IMR-90 (cell line): ENCODE results near the gene ABL1. TPM values are rescaled to one million over a fixed set of nuclear protein-coding genes. Genes with fewer than 3 reads are reported as not detected.

Source experiments
- ATAC-seq: fragments of 200-7000 bp; cut with Tn5 transposase; 2 replicates; pipeline ENCODE4 v1.9.1; 2020; ENCODE audit warnings: low read depth, mild to moderate bottlenecking, moderate library complexity
- BruUV-seq: library from RNA; stranded (reverse); fragments of 400-500 nt; replicated peaks from 2 replicates; lab custom pipeline; 2021; lab: Mats Ljungman, UMichigan
- CTCF ChIA-PET: fragments of 300-600 bp; formaldehyde crosslinking; extraction: SDS; loops from one replicate; lab custom pipeline; 2021; ENCODE audit warnings: antibody characterized with exemption; lab: Yijun Ruan, JAX
- POLR2A ChIA-PET: fragments of 300-600 bp; sonication (Branson Sonifier 250); formaldehyde crosslinking; loops from one replicate; lab custom pipeline; 2022; ENCODE audit warnings: antibody characterized with exemption; ENCODE audit not compliant: unreplicated experiment; lab: Charles Lee
- DNase-seq: peaks from one replicate; pipeline ENCODE4 v3.0.0; 2013
- H2AFZ ChIP-seq: replicated peaks from 2 replicates; pipeline ENCODE3; 2013; ENCODE audit warnings: low read length, mild to moderate bottlenecking; ENCODE audit not compliant: poor library complexity
- H2AK5ac ChIP-seq: 2 replicates; pipeline ENCODE4 v1.6.1; 2013; ENCODE audit warnings: low read depth, low read length, inconsistent platforms
- H2AK9ac ChIP-seq: replicated peaks from 2 replicates; pipeline ENCODE3; 2013; ENCODE audit warnings: mild to moderate bottlenecking, low read depth, low read length, moderate library complexity; ENCODE audit not compliant: poor library complexity
- H2BK120ac ChIP-seq: 2 replicates; pipeline ENCODE4 v1.6.1; 2013; ENCODE audit warnings: low read depth, low read length, inconsistent platforms
- H2BK15ac ChIP-seq: 3 replicates; pipeline ENCODE4 v1.6.1; 2013; ENCODE audit warnings: low read depth, low read length, inconsistent platforms
- H2BK20ac ChIP-seq: 2 replicates; pipeline ENCODE4 v1.6.1; 2013; ENCODE audit warnings: low read depth, mild to moderate bottlenecking, inconsistent platforms, low read length, moderate library complexity
- H2BK5ac ChIP-seq: 2 replicates; pipeline ENCODE4 v1.6.1; 2013; ENCODE audit warnings: mild to moderate bottlenecking, low read depth, low read length, inconsistent platforms; ENCODE audit not compliant: poor library complexity, severe bottlenecking
- H3K14ac ChIP-seq: replicated peaks from 2 replicates; pipeline ENCODE4 v1.6.1; 2013; ENCODE audit warnings: low read depth, low read length, inconsistent platforms
- H3K18ac ChIP-seq: 2 replicates; pipeline ENCODE4 v1.6.1; 2013; ENCODE audit warnings: low read depth, low read length, control low read depth
- H3K23ac ChIP-seq: 2 replicates; pipeline ENCODE4 v1.6.1; 2013; ENCODE audit warnings: low read depth, low read length, inconsistent platforms
- H3K27ac ChIP-seq: 2 replicates; pipeline ENCODE4 v1.5.1; 2013; ENCODE audit warnings: mild to moderate bottlenecking, control low read depth, low read length; ENCODE audit not compliant: insufficient read depth
- H3K27me3 ChIP-seq: 2 replicates; pipeline ENCODE4 v1.6.1; 2013; ENCODE audit warnings: low read length; ENCODE audit not compliant: control insufficient read depth, insufficient read depth
- H3K36me3 ChIP-seq: 2 replicates; pipeline ENCODE4 v1.6.1; 2013; ENCODE audit warnings: low read length, mixed read lengths; ENCODE audit not compliant: control insufficient read depth, insufficient read depth
- H3K4ac ChIP-seq: 2 replicates; pipeline ENCODE4 v1.6.1; 2013; ENCODE audit warnings: low read depth, low read length, inconsistent platforms
- H3K4me1 ChIP-seq: 2 replicates; pipeline ENCODE4 v1.6.1; 2013; ENCODE audit warnings: low read length, mixed read lengths; ENCODE audit not compliant: control insufficient read depth, insufficient read depth
- H3K4me2 ChIP-seq: 2 replicates; pipeline ENCODE4 v1.6.1; 2013; ENCODE audit warnings: low read depth, mild to moderate bottlenecking, control low read depth, low read length, moderate library complexity
- H3K4me3 ChIP-seq: 2 replicates; pipeline ENCODE4 v1.5.1; 2013; ENCODE audit warnings: low read depth, mild to moderate bottlenecking, control low read depth, low read length, moderate library complexity; ENCODE audit not compliant: insufficient read depth
- H3K56ac ChIP-seq: 2 replicates; pipeline ENCODE4 v1.6.1; 2013; ENCODE audit warnings: low read length, inconsistent platforms; ENCODE audit not compliant: insufficient read depth; ENCODE audit errors: extremely low read depth
- H3K79me1 ChIP-seq, 2 experiments: 2 replicates each; pipeline ENCODE4 v1.6.1; 2013; ENCODE audit warnings: low read length in 2 of 2, inconsistent platforms in 1 of 2, low read depth in 1 of 2
- H3K9ac ChIP-seq: 2 replicates; pipeline ENCODE4 v1.6.1; 2013; ENCODE audit warnings: low read depth, low read length, control low read depth
- H3K9me1 ChIP-seq: 2 replicates; pipeline ENCODE4 v1.6.1; 2013; ENCODE audit warnings: low read length, inconsistent platforms; ENCODE audit not compliant: insufficient read depth
- H3K9me3 ChIP-seq: 2 replicates; pipeline ENCODE4 v1.6.1; 2013; ENCODE audit warnings: low read length; ENCODE audit not compliant: control insufficient read depth, insufficient read depth
- H4K20me1 ChIP-seq: 2 replicates; pipeline ENCODE4 v1.6.1; 2013; ENCODE audit warnings: low read length, inconsistent platforms; ENCODE audit not compliant: insufficient read depth
- H4K5ac ChIP-seq: 2 replicates; pipeline ENCODE4 v1.6.1; 2013; ENCODE audit warnings: mild to moderate bottlenecking, low read depth, low read length, control low read depth
- H4K8ac ChIP-seq, 2 experiments: 2 replicates each; pipeline ENCODE4 v1.6.1; 2013; ENCODE audit warnings: low read depth in 2 of 2, low read length in 2 of 2, control low read depth in 1 of 2, inconsistent platforms in 1 of 2
- H4K91ac ChIP-seq: 2 replicates; pipeline ENCODE4 v1.6.1; 2013; ENCODE audit warnings: low read depth, low read length, inconsistent platforms; ENCODE audit not compliant: insufficient read depth
- BHLHE40 ChIP-seq: fragments of 150-350 bp; IDR thresholded peaks from 2 replicates; pipeline ENCODE4 v1.6.1; 2016; ENCODE audit warnings: mild to moderate bottlenecking, low read depth, low read length
- CHD1 ChIP-seq: IDR thresholded peaks from 2 replicates; pipeline ENCODE4 v1.6.1; 2012; ENCODE audit warnings: low read depth, low read length, improper control_type of control experiment
- CTCF ChIP-seq: conservative IDR thresholded peaks from 2 replicates; pipeline ENCODE4 v1.5.1; 2012; ENCODE audit warnings: mild to moderate bottlenecking, low read depth, low read length, improper control_type of control experiment
- ELK1 ChIP-seq: fragments of 150-350 bp; IDR thresholded peaks from 2 replicates; pipeline ENCODE4 v1.6.1; 2016; ENCODE audit warnings: low read depth, mild to moderate bottlenecking, low read length, moderate library complexity, borderline replicate concordance
- MAFK ChIP-seq: IDR thresholded peaks from 2 replicates; pipeline ENCODE4 v1.6.1; 2012; ENCODE audit warnings: low read depth, low read length, improper control_type of control experiment
- MXI1 ChIP-seq: IDR thresholded peaks from 2 replicates; pipeline ENCODE4 v1.6.1; 2012; ENCODE audit warnings: low read depth, mild to moderate bottlenecking, low read length, moderate library complexity, borderline replicate concordance
- RAD21 ChIP-seq: IDR thresholded peaks from 2 replicates; pipeline ENCODE4 v1.6.1; 2012; ENCODE audit warnings: low read length, improper control_type of control experiment
- SMC3 ChIP-seq: fragments of 150-350 bp; IDR thresholded peaks from 2 replicates; pipeline ENCODE4 v1.6.1; 2016; ENCODE audit warnings: low read depth, mild to moderate bottlenecking, antibody characterized with exemption, low read length, moderate library complexity
- WGBS, 2 experiments: methylation state at CpG; one replicate each; pipeline versions ENCODE4 v1.1.5 to v1.1.7; 2013; ENCODE audit warnings: missing lambda C conversion rate in 2 of 2; ENCODE audit not compliant: insufficient read length in 1 of 2; ENCODE audit errors: extremely low coverage in 2 of 2; 5-methylcytosine and 5-hydroxymethylcytosine counted together
- dilution Hi-C: fragments of 300-500 bp; cut with HindIII; formaldehyde crosslinking; loops from one replicate; pipeline ENCODE4 v1.14.3; 2018; ENCODE audit warnings: low sequenced_read_pairs; ENCODE audit not compliant: unreplicated experiment
- in situ Hi-C: fragments of 300-500 bp; cut with MboI; formaldehyde crosslinking; loops from 3 replicates; pipeline ENCODE4 v1.14.3; 2019; ENCODE audit warnings: low sequenced_read_pairs, inconsistent platforms, mixed read lengths
- intact Hi-C: fragments of 100-400 bp; cut with micrococcal nuclease; formaldehyde crosslinking; loops from 2 replicates; pipeline ENCODE4 v1.10.0; 2022
- polyA plus RNA-seq, 3 experiments: library from polyadenylated mRNA; depleted of rRNA; stranded (reverse); fragments of >200 nt; gene quantifications; 2 replicates each; pipeline ENCODE4 v1.2.3, GENCODE V29; 2012; ENCODE audit warnings: low replicate concordance in 1 of 3
- total RNA-seq: library from RNA; depleted of rRNA; stranded (reverse); fragments of >200 nt; gene quantifications from 2 replicates; pipeline ENCODE4 v1.2.3, GENCODE V29; 2012
- TF ChIP-seq, protein P1 (sequence below): fragments of 150-350 bp; IDR thresholded peaks from 2 replicates; pipeline ENCODE4 v1.6.1; 2017; ENCODE audit warnings: mild to moderate bottlenecking, antibody characterized with exemption, low read length, low read depth

The ABL1 gene
- total and polyA plus RNA-seq, 2 of the 4 experiments (the other 2 are of a cell fraction), result 33.7 to 49.1 TPM

DNA sequence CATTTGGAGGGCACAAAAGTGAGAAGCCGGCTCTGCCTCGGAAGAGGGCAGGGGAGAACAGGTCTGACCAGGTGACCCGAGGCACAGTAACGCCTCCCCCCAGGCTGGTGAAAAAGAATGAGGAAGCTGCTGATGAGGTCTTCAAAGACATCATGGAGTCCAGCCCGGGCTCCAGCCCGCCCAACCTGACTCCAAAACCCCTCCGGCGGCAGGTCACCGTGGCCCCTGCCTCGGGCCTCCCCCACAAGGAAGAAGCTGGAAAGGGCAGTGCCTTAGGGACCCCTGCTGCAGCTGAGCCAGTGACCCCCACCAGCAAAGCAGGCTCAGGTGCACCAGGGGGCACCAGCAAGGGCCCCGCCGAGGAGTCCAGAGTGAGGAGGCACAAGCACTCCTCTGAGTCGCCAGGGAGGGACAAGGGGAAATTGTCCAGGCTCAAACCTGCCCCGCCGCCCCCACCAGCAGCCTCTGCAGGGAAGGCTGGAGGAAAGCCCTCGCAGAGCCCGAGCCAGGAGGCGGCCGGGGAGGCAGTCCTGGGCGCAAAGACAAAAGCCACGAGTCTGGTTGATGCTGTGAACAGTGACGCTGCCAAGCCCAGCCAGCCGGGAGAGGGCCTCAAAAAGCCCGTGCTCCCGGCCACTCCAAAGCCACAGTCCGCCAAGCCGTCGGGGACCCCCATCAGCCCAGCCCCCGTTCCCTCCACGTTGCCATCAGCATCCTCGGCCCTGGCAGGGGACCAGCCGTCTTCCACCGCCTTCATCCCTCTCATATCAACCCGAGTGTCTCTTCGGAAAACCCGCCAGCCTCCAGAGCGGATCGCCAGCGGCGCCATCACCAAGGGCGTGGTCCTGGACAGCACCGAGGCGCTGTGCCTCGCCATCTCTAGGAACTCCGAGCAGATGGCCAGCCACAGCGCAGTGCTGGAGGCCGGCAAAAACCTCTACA is 49.8 kb downstream of the ABL1 start:
- BruUV-seq, result no TSS peak
- POLR2A ChIA-PET, result no interaction called here

More for the DNA sequence above, 49.8 kb downstream of the ABL1 start:
- H3K9ac ChIP-seq, result no peak overlapping the region
- 88% methylated on average over 40 of the region's 47 CpGs; no CpG with 5 or more reads in 1 of the 2 experiments for WGBS, 2 experiments
- no peak overlapping the region for H2BK120ac ChIP-seq
- dilution Hi-C loops (no loop called here), in situ Hi-C loops (loop anchor here (5.0 kb wide), 1 partner anchor 157 kb away; no protein-coding TSS in a partner anchor), intact Hi-C loops (no loop called here)
- no peak overlapping the region for H2AFZ ChIP-seq
- H3K4me3 ChIP-seq, result no peak overlapping the region
- no peak overlapping the region for H4K91ac ChIP-seq
- H3K18ac ChIP-seq, result no peak overlapping the region
- H4K5ac ChIP-seq, result no peak overlapping the region
- peaks cover 38% of the 10 kb centered on the region for H4K20me1 ChIP-seq
- H2BK20ac ChIP-seq, result no peak overlapping the region
- CTCF ChIA-PET, result no interaction called here
- peaks cover 86% of the 10 kb centered on the region for H3K36me3 ChIP-seq
- no peak overlapping the region for H2BK15ac ChIP-seq
- no peak overlapping the region for H4K8ac ChIP-seq
- H3K27me3 ChIP-seq, result no peaks in the 10 kb centered on the region
- H3K27ac ChIP-seq, result no peak overlapping the region
- peaks cover 15% of the 10 kb centered on the region; the same call in 1 of the 2 replicates for H3K4me1 ChIP-seq
- no peak overlapping the region for H3K14ac ChIP-seq
- DNase-seq, result no peak
- no peak overlapping the region for H2AK5ac ChIP-seq
- H3K4me2 ChIP-seq, result no peak overlapping the region
- no peak overlapping the region for H3K4ac ChIP-seq
- no peak overlapping the region for H3K23ac ChIP-seq
- H2BK5ac ChIP-seq, result no peak overlapping the region
- ATAC-seq, result no peak
- TF ChIP-seq CTCF, result no peak
- no peak for TF ChIP-seq CHD1
- no peak for TF ChIP-seq MXI1
- no peak for TF ChIP-seq BHLHE40
- TF ChIP-seq SMC3, result no peak
- TF ChIP-seq RAD21, result no peak
- TF ChIP-seq, protein P1, sequence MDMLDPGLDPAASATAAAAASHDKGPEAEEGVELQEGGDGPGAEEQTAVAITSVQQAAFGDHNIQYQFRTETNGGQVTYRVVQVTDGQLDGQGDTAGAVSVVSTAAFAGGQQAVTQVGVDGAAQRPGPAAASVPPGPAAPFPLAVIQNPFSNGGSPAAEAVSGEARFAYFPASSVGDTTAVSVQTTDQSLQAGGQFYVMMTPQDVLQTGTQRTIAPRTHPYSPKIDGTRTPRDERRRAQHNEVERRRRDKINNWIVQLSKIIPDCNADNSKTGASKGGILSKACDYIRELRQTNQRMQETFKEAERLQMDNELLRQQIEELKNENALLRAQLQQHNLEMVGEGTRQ, result no peak
- TF ChIP-seq ELK1, result no peak
- TF ChIP-seq MAFK, result no peak
- no peak overlapping the region for H3K56ac ChIP-seq
- H3K9me3 ChIP-seq, result no peaks in the 10 kb centered on the region
- H3K79me1 ChIP-seq, result peaks cover 34 to 64% of the 10 kb centered on the region in 2 experiments
- H3K9me1 ChIP-seq, result peaks cover 4% of the 10 kb centered on the region; the same call in 1 of the 2 replicates
- peak overlapping the region; percentile 88 for H2AK9ac ChIP-seq
